T-helper 1 cell treated with Interleukin-12 subunit alpha and Interleukin-12 subunit beta and Interleukin-4 antibody, amounts not matched to agents 30 μg/mL and 1 μg/mL, for 36 hours (primary cell): Measurements from ENCODE around the gene STAT5B.
"Not testable (repeated sequence)": the region's sequence is repeated elsewhere in the genome, so short reads cannot be mapped to it uniquely, and the experiment has no call there.

Source experiments
- H3K27ac Mint-ChIP-seq: one replicate; pipeline ENCODE4 v1.8.0; 2021; ENCODE audit warnings: mild to moderate bottlenecking, mixed read lengths
- H3K27me3 Mint-ChIP-seq: one replicate; pipeline ENCODE4 v1.8.0; 2021; ENCODE audit warnings: low read depth, mixed read lengths
- H3K36me3 Mint-ChIP-seq: one replicate; pipeline ENCODE4 v1.8.0; 2021; ENCODE audit warnings: low read depth, mixed read lengths
- H3K4me1 Mint-ChIP-seq: one replicate; pipeline ENCODE4 v1.8.0; 2021; ENCODE audit warnings: low read depth, mixed read lengths
- H3K4me3 Mint-ChIP-seq: one replicate; pipeline ENCODE4 v1.8.0; 2021; ENCODE audit warnings: mild to moderate bottlenecking, moderate library complexity, mixed read lengths
- H3K9me3 Mint-ChIP-seq: one replicate; pipeline ENCODE4 v1.8.0; 2021; ENCODE audit warnings: mixed read lengths

STAT5B gene

DNA sequence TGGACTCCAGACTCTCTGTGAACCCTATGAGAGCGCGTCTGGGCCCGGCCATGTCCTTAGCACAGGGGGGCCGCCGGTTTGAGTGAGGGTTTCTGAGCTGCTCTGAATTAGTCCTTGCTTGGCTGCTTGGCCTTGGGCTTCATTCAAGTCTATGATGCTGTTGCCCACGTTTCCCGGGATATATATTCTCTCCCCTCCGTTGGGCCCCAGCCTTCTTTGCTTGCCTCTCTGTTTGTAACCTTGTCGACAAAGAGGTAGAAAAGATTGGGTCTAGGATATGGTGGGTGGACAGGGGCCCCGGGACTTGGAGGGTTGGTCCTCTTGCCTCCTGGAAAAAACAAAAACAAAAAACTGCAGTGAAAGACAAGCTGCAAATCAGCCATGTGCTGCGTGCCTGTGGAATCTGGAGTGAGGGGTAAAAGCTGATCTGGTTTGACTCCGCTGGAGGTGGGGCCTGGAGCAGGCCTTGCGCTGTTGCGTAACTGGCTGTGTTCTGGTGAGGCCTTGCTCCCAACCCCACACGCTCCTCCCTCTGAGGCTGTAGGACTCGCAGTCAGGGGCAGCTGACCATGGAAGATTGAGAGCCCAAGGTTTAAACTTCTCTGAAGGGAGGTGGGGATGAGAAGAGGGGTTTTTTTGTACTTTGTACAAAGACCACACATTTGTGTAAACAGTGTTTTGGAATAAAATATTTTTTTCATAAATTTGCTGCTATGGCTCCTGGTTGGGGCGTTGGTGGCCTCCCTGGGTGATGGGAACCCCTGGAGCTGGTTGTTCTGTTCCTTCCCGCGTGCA, 35.2 kb upstream of the STAT5B start:
- Mint-ChIP-seq H3K4me3 (peak overlapping the region; percentile 48), H3K27me3 (no peaks in the 10 kb centered on the region), H3K27ac (peak overlapping the region; percentile 83), H3K4me1 (peaks cover 51% of the 10 kb centered on the region), H3K36me3 (peaks cover 54% of the 10 kb centered on the region), H3K9me3 (no peaks in the 10 kb centered on the region)

DNA sequence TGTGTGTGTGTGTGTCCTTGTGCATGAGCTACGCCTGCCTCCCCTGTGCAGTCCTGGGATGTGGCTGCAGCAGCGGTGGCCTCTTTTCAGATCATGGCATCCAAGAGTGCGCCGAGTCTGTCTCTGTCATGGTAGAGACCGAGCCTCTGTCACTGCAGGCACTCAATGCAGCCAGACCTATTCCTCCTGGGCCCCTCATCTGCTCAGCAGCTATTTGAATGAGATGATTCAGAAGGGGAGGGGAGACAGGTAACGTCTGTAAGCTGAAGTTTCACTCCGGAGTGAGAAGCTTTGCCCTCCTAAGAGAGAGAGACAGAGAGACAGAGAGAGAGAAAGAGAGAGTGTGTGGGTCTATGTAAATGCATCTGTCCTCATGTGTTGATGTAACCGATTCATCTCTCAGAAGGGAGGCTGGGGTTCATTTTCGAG, 34.6 kb upstream of the STAT5B start:
- H3K4me1 Mint-ChIP-seq: peaks cover 54% of the 10 kb centered on the region
- H3K27me3 Mint-ChIP-seq: no peaks in the 10 kb centered on the region

DNA sequence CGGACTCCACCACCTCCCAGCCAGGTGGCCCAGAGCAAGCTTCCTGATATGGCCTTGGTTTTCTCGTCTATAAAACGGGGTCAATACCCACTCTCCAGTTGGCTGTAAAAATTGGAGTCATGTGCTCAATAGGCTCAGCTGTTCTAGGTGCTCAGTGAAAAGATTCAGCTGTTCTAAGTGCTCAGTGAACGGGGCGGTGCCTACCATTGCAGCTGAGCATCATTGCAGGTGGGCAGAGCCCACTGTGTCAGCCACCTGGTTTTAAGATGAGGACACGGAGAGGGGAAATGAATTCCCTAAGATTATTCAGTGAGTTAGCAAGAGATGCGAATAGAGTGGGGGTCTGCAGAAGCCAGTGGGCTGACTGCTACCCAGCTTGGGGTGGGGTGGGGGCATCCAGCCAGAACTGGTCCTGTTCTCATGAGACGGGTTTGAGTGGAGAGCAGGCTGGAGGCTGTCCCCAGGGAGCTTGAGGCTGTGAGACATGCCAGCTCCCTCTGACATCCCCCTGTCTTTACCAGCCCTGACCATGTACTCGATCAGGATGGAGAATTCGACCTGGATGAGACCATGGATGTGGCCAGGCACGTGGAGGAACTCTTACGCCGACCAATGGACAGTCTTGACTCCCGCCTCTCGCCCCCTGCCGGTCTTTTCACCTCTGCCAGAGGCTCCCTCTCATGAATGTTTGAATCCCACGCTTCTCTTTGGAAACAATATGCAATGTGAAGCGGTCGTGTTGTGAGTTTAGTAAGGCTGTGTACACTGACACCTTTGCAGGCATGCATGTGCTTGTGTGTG, 34.0 kb upstream of the STAT5B start:
- Mint-ChIP-seq H3K27ac (peak overlapping the region; percentile 70), H3K9me3 (no peaks in the 10 kb centered on the region), H3K4me3 (no peak overlapping the region), H3K27me3 (no peaks in the 10 kb centered on the region), H3K36me3 (peaks cover 53% of the 10 kb centered on the region), H3K4me1 (peaks cover 49% of the 10 kb centered on the region)

More for the DNA sequence above, 34.6 kb upstream of the STAT5B start:
- Mint-ChIP-seq H3K4me3 (no peak overlapping the region), H3K9me3 (no peaks in the 10 kb centered on the region), H3K36me3 (peaks cover 59% of the 10 kb centered on the region), H3K27ac (peak overlapping the region; percentile 70)

DNA sequence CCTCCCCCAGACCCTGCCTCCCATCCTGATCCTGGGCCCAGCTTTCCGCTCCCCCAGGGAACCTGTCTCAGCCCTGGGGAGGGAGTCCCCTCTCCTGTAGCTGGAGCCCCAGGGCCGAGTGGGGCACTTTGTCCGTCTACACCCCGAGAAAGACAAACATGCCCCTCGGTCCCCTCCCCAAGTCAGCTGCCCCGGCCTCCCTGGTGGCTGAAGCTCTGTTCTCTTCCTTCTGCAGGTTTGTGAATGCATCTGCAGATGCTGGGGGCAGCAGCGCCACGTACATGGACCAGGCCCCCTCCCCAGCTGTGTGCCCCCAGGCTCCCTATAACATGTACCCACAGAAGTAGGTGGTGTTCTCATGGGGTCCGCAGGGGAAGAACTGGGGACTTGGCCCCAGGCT, 33.0 kb upstream of the STAT5B start:
- H3K9me3 Mint-ChIP-seq: no peaks in the 10 kb centered on the region
- peaks cover 49% of the 10 kb centered on the region for H3K4me1 Mint-ChIP-seq
- peaks cover 58% of the 10 kb centered on the region for H3K36me3 Mint-ChIP-seq
- no peak overlapping the region for H3K27ac Mint-ChIP-seq
- H3K4me3 Mint-ChIP-seq: no peak overlapping the region
- H3K27me3 Mint-ChIP-seq: no peaks in the 10 kb centered on the region

DNA sequence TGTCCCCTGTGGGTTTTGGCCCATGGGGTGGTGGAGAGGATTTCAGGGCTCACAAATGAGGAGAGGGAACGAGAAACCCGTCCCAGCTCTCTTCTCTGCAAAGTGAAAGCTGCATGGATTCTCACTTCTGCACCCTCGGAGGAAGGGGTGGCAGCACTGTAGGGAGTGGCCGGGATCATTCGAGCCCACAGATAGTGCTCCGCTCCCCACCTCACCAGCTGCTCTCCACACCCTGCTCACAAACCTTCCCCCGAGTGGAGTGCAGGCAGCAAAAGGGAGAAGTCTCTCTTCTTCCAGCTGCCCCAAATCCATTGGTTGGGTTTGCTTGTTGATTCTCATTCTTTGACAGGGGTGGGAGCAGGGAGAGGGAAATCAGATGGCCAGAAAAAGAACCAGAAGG, 32.3 kb upstream of the STAT5B start:
- Mint-ChIP-seq H3K9me3 (no peaks in the 10 kb centered on the region), H3K36me3 (peaks cover 60% of the 10 kb centered on the region), H3K4me3 (no peak overlapping the region), H3K27me3 (no peaks in the 10 kb centered on the region), H3K27ac (peak overlapping the region; percentile 49), H3K4me1 (peaks cover 46% of the 10 kb centered on the region)

DNA sequence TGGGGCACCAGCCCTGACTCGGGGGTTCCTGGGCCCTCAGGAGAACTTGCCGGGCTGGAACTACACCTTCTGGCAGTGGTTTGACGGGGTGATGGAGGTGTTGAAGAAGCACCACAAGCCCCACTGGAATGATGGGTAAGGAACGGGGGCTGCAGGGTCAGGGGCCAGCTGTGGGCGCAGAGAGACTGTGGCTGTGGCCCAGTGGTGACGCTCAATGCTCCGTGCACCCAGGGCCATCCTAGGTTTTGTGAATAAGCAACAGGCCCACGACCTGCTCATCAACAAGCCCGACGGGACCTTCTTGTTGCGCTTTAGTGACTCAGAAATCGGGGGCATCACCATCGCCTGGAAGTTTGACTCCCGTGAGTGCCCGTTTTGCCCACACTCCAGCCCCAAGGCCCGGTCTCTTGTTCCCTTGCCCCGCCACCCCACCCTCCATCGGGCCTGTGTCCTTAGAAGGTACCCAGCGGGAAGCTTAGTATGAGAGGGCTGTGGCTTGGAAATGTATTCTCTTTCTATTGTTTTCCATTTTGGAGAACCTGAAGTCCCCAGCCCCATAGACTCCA, 31.3 kb upstream of the STAT5B start:
- peaks cover 63% of the 10 kb centered on the region for H3K36me3 Mint-ChIP-seq
- H3K4me1 Mint-ChIP-seq: peaks cover 46% of the 10 kb centered on the region
- H3K27me3 Mint-ChIP-seq: no peaks in the 10 kb centered on the region
- H3K9me3 Mint-ChIP-seq: no peaks in the 10 kb centered on the region
- H3K27ac Mint-ChIP-seq: peak overlapping the region; percentile 57
- H3K4me3 Mint-ChIP-seq: no peak overlapping the region

DNA sequence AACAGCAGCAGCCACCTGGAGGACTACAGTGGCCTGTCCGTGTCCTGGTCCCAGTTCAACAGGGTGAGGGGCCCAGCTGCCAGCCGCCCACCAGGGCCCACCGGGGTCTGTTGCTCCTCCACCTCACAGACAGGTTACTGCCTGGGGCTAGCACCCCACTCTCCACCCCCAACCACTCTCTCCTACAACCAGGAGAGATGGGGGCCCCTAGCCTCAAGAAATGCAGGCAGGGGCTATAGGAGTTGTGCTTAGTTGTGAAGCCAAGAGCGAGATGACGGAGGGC, 30.1 kb upstream of the STAT5B start:
- Mint-ChIP-seq H3K27me3 (no peaks in the 10 kb centered on the region), H3K4me1 (peaks cover 37% of the 10 kb centered on the region), H3K4me3 (no peak overlapping the region), H3K27ac (no peak overlapping the region), H3K9me3 (no peaks in the 10 kb centered on the region), H3K36me3 (peaks cover 67% of the 10 kb centered on the region)

DNA sequence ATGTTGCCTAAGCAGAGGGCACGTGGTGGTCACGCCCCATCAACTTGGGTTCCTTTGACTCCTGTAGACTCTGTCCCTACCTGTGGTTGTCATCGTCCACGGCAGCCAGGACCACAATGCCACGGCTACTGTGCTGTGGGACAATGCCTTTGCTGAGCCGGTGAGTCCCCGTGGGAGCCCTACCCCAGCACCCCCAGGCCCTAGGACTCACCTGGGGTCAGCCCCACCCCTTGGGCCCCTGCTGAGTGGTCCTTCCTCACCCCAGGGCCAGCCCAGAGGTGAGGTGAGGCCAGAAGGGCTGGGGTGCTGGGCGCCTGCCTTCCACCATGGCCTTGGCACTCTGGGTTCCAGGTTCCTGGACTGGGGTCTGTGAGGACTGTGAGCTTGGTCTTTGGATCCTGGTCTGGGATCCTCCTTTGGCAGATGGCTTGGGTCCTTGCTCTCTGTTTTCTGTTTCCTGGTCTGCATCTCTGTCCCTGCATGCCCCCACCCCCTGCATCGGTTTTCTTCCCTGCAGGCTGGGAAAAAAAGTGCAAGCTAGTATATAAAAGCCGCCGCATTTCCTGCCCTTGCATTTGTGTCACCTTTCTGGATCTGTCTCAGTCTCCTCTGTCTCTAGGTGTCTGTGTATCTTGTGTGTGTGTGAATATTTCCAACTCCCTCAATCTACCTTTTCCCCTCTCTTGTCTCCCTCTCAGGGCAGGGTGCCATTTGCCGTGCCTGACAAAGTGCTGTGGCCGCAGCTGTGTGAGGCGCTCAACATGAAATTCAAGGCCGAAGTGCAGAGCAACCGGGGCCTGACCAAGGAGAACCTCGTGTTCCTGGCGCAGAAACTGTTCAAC, 29.6 kb upstream of the STAT5B start:
- H3K4me3 Mint-ChIP-seq: peak overlapping the region; percentile 13
- no peaks in the 10 kb centered on the region for H3K27me3 Mint-ChIP-seq
- H3K27ac Mint-ChIP-seq: peak overlapping the region; percentile 81
- H3K4me1 Mint-ChIP-seq: peaks cover 32% of the 10 kb centered on the region
- H3K9me3 Mint-ChIP-seq: no peaks in the 10 kb centered on the region
- peaks cover 69% of the 10 kb centered on the region for H3K36me3 Mint-ChIP-seq

DNA sequence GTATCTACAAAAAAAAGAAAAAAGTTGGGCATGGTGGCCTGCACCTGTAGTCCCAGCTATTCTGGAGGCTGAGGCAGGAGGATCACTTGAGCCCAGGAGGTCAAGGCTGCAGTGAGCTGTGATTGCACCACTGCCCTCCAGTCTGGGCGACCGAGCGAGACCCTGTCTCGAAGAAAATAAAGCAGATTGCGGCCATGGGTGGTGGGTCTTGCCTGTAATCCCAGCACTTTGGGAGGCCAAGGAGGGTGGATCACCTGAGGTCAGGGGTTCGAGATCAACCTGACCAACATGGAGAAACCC, 28.8 kb upstream of the STAT5B start:
- not testable (repeated sequence) for H3K4me3 Mint-ChIP-seq, H3K27me3 Mint-ChIP-seq, H3K9me3 Mint-ChIP-seq, H3K27ac Mint-ChIP-seq
- Mint-ChIP-seq H3K4me1 (peaks cover 27% of the 10 kb centered on the region), H3K36me3 (peaks cover 64% of the 10 kb centered on the region)

DNA sequence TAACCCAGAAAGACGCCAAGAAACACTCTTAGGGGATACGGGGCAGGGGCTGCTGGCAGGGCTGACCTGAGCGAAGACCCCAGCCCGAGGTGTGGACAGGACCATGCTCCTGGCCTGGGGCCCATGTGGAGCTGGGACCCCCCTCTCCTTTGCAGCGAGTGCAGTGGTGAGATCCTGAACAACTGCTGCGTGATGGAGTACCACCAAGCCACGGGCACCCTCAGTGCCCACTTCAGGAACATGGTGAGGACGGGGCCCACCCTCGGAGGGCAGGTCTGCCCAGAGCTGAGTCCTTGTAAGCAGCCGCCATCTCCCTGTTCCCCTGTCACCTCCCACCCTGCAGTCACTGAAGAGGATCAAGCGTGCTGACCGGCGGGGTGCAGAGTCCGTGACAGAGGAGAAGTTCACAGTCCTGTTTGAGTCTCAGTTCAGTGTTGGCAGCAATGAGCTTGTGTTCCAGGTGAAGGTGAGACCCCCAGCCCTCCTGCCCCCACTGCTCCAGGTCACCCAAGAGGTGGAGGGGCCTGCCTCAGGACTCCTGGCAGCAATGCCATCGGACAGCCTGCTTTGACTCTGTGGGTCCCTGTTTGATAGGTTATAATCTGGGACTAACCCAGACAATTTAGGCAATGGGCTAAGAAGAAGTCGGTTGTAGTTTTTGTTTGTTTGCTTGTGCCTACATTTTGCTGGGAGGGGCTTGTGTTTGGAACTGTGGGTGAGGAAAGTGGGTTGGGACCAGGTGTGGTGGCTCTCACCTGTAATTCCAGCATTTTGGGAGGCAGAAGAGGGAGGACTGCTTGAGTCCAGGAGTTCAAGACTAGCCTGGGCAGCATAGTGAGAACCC, 28.2 kb upstream of the STAT5B start:
- Mint-ChIP-seq H3K4me3 (no peak overlapping the region), H3K4me1 (peaks cover 25% of the 10 kb centered on the region), H3K27me3 (no peaks in the 10 kb centered on the region), H3K36me3 (peaks cover 60% of the 10 kb centered on the region), H3K9me3 (no peaks in the 10 kb centered on the region), H3K27ac (peak overlapping the region; percentile 19)

DNA sequence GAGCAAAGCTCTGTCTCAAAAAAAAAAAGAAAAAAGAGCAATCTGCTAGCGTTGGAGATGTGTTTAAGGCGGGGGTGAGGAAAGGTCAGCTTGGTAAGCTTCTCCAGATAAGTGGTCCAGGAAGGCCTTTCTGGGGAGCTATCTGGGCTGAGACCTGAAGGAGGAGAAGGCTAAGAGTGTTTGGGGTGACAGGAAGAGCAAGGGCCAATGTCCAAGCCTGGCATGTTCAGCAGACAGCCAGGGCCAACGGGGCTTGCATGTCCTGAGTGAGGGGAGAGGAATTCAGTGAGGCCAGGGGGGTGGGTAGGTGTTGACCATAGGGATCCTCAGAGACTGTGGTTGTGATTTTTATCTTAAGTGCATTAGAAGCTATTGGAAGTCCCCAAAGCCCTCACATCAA, 27.5 kb upstream of the STAT5B start:
- no peaks in the 10 kb centered on the region for H3K9me3 Mint-ChIP-seq
- H3K36me3 Mint-ChIP-seq: peaks cover 59% of the 10 kb centered on the region
- H3K27ac Mint-ChIP-seq: peak overlapping the region; percentile 46
- H3K4me3 Mint-ChIP-seq: no peak overlapping the region
- H3K27me3 Mint-ChIP-seq: no peaks in the 10 kb centered on the region
- peaks cover 22% of the 10 kb centered on the region for H3K4me1 Mint-ChIP-seq

DNA sequence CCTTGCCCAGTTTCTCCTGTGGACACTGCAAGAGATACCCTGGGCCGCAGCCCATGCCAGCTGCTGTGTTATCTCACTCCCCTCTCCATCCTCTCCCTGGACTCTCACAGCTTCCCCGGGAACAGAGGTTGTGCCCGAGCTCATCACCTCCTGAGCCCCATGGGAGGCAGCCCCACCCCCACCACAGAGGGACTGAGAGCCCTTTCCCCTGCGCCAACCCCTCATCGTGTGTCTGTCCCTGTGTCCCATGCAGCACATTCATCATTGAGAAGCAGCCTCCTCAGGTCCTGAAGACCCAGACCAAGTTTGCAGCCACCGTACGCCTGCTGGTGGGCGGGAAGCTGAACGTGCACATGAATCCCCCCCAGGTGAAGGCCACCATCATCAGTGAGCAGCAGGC, 24.8 kb upstream of the STAT5B start:
- Mint-ChIP-seq H3K4me1 (peaks cover 12% of the 10 kb centered on the region), H3K27ac (no peak overlapping the region)

DNA sequence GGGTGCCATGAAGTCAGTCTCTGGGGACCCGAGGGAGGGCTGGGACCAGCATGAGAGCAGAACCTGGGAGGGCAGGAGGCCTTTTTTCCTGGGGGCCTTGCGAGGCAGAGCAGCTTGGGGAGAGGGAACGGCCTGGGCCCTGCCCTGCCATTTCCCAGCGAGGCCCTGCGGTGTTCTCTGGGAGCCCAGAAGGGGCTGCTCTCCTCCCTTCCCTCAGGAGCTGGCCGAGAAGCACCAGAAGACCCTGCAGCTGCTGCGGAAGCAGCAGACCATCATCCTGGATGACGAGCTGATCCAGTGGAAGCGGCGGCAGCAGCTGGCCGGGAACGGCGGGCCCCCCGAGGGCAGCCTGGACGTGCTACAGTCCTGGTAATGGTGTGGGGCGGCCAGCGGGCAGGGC, 23.7 kb upstream of the STAT5B start:
- H3K4me3 Mint-ChIP-seq, H3K9me3 Mint-ChIP-seq, H3K4me1 Mint-ChIP-seq, H3K27me3 Mint-ChIP-seq, H3K27ac Mint-ChIP-seq: not testable (repeated sequence)
- peaks cover 53% of the 10 kb centered on the region for H3K36me3 Mint-ChIP-seq

More for the DNA sequence above, 24.8 kb upstream of the STAT5B start:
- H3K36me3 Mint-ChIP-seq: peaks cover 49% of the 10 kb centered on the region
- no peak overlapping the region for H3K4me3 Mint-ChIP-seq
- no peaks in the 10 kb centered on the region for H3K27me3 Mint-ChIP-seq
- H3K9me3 Mint-ChIP-seq: no peaks in the 10 kb centered on the region

DNA sequence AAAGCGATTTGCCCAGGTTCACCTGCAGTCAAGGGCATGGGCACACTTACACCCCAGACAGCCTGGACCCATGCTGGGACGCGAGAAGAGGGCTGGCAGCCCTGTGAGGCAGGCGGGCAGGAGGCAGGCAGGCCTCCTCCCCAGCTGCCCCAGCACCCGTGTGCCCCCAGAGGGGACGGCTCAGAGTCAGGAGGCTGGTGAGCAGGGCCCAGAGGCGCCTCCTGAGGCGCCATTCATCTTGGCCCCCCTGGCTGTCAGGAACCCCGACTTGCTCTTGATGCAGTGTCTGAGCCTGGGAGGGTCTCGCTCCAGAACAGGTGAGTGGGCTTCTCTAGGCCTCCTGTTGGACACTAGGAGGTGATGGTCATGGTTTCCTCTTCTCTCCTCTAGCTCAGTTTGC, 23.2 kb upstream of the STAT5B start:
- H3K4me3 Mint-ChIP-seq, H3K9me3 Mint-ChIP-seq, H3K27me3 Mint-ChIP-seq, H3K4me1 Mint-ChIP-seq, H3K27ac Mint-ChIP-seq: not testable (repeated sequence)
- peaks cover 50% of the 10 kb centered on the region for H3K36me3 Mint-ChIP-seq
